Myocyte (in vitro differentiated cells): ENCODE measurements around the gene CERS1. TPM values are rescaled to one million over a fixed set of nuclear protein-coding genes. Genes with fewer than 3 reads are reported as not detected.

Experiments
- DNase-seq: peaks from one replicate; pipeline ENCODE4 v3.0.0-alpha.2; 2012; ENCODE audit warnings: low read depth
- total RNA-seq: library from RNA; depleted of rRNA; stranded (reverse); fragments of >200 nt; gene quantifications from 2 replicates; pipeline ENCODE4 v1.2.3, GENCODE V29; 2014

Gene CERS1
- total RNA-seq, 1 donor from 2014 or later = 30.6 TPM

DNA sequence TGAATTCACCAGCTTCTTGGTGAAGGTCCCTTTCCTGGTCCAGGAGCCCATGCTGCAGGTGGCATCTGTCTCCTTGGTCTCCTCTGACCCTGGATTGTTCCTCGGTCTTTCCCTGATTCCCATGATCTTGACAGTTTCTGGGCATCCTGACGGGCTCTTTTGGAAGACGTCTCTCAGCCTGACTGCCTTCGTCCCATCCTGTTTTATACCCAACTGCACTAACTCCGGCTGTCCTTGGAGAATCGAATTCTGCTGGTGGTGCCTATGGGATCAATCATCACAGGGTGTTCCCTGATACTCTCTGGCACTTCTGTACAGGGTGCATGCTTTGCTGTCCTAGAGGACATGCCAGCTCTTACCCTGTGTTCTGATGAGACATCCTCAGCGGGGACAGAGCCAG is 19.1 kb downstream of the CERS1 start:
- no peak for DNase-seq

DNA sequence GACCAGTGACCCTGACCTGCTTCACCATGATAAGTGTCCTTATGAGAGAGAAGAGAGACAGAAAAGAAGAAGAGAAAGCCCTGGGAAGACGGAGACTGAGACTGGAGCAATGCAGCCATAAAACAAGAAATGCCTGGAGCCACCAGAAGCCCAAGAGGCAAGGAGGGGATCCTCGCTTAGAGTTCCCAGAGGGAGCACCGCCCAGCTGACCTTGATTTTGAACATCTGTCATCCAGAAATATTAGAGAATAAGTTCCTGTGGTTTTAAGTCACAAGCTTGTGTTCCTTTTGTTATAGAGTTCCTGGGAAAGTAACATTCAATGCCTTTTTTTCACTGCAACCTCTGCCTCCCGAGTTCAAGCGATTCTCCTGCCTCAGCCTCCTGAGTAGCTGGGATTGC is 20.2 kb downstream of the CERS1 start:
- DNase-seq = peak; percentile 67

DNA sequence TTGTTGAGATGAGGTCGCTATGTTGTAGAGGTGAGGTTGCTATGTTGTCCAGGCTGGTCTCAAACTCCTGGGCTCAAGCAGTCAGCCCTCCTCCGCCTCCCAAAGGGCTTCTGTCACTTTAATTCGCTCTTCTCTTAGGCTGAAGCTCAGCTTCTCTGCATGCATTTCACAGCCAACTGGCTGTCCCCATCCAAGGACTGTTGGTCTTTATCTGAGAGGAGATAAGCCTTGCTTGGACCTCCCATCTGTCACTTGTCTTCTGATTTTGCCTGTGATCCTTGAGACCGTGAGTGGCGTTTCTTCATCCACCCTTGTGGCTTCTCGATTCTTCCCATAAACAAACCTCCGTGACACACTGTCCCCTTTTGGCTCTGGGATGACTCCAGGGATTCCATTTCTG is 24.4 kb downstream of the CERS1 start:
- no peak for DNase-seq

GRCh38 chr19:18870531-18871172 is 25.3 kb downstream of the CERS1 start:
- DNase-seq = no peak

- DNase-seq = no peak
Measured at GRCh38 chr19:18869781-18870530, 26.0 kb downstream of the CERS1 start.

DNA sequence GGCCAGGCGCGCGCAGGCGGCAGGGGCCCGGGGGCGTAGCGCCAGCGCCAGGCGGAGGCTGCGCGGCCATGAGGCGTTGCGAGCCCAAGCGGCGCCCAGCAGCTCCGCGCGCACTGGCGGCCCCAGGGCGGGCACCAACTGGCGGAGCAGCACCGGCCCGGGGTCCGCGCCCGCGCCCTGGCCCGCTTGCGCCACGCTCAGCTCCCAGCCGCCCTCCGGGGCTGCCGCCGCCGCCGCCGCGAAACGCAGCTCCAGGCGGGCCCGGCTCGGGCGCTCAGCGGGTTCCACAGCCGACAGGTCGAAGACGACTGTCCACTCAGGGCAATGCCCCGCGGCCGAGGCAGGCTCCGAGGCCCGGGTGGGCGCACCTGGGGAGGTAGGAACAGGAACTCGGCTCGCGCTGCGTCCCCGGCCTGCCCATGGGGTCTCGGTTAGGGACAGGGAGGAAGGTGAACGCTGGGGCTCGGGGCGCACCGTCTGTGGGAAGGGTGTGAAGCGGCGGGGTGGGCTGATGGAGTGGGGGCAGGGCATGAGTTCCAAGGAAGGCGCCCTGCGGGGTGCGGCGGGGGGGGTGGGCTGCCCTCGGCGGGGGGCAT is 26.8 kb downstream of the CERS1 start:
- DNase-seq = no peak

DNA sequence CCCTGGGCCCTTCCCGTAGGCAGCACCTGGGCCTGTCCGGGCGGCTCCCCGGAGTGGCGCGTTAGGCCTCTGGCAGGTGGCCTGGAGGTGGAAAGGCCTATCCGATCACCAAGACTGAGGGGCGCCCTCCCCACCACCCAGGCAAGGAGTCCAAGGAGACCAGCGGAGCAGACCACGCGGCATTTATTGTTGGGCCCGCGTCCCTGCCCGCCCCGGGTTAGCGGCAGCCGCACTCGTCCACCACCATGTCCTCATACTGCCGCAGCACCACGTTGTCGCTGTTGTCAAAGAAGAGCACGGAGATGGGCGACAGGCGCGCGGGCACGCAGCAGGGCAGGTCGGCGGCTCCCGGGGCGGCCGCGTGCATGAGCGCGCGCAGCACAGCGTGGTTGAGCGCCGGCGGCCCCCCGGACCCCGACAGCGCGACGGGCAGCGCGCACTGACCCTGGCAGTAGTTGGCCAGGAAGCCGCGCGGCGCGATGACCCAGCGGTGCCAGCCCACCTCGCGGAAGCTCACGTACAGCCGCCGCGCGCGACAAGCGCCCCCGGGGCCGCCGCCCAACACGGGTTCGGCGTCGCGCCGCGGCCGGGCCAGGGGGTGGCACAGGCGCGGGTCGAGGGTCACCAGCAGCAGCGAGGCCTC is 27.5 kb downstream of the CERS1 start:
- DNase-seq = no peak

GRCh38 chr19:18867751-18868150 is 28.2 kb downstream of the CERS1 start:
- DNase-seq = no peak

GRCh38 chr19:18867199-18867598 is 28.8 kb downstream of the CERS1 start:
- DNase-seq = no peak

GRCh38 chr19:18866800-18867123 is 29.2 kb downstream of the CERS1 start:
- no peak for DNase-seq

GRCh38 chr19:18865973-18866799 is 29.8 kb downstream of the CERS1 start:
- peak; percentile 23 for DNase-seq

- no peak for DNase-seq
Measured at GRCh38 chr19:18865106-18865972, 30.6 kb downstream of the CERS1 start.

- DNase-seq = no peak
Measured at GRCh38 chr19:18863843-18864362, 32.1 kb downstream of the CERS1 start.

DNA sequence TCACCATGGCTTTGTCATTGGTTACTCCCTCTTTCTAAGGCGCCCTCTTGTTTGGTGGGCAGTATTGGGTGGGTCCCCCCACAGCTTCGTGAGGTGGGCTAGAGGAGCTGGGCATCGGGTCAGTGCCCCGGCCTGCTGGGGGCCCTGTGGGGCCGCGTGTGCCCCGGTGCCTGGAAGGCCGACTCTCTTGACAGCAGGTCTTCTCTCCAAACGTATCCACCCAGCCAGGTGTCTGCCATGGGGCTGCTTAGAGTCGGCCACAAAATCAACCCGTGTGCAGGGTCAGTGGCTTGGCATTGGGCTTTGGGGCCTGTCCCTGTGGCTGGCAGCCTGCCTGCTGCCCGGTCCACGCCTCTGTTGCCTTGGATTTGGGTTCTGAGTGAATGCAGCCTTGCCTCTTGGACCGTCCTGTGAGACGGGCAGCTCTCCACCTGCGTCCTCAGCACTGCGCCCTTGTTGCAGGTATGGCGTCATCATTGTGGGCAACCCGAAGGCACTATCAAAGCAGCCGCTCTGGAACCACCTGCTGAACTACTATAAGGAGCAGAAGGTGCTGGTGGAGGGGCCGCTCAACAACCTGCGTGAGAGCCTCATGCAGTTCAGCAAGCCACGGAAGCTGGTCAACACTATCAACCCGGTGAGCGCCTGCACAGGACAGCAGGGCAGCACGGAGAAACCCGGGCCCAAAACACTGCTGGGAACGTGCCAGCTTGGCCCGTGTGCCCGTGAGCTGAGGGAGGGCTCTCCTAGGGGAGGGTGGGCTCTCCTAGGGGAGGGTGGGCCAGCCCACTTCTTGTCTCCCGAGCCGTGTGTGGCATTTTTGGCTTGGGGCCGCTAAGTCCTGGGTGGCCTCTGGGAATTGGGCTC is 32.7 kb downstream of the CERS1 start:
- DNase-seq = no peak

GRCh38 chr19:18861917-18862316 is 34.0 kb downstream of the CERS1 start:
- DNase-seq = no peak

DNA sequence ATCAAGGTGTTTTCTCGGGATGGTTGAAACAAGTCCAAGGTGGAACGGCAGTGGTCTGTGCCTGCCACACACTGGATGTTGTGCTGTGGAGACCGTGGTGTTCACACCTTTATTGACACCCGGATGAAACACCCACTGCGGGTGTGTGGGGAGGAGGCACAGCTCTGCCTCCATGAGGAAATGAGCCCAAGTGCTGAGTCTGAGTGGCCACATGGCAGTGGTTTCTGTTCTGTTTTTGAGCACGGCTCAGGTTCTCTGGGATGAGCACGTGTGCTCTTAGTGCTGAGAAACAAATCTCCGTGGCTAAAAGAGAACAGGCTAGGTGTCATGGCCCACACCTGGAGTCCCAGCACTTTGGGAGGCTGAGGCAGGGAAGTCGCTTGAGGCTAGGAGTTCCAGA is 34.7 kb downstream of the CERS1 start:
- no peak for DNase-seq

- DNase-seq = peak; percentile 25
Measured at GRCh38 chr19:18860725-18861124, 35.2 kb downstream of the CERS1 start.

DNA sequence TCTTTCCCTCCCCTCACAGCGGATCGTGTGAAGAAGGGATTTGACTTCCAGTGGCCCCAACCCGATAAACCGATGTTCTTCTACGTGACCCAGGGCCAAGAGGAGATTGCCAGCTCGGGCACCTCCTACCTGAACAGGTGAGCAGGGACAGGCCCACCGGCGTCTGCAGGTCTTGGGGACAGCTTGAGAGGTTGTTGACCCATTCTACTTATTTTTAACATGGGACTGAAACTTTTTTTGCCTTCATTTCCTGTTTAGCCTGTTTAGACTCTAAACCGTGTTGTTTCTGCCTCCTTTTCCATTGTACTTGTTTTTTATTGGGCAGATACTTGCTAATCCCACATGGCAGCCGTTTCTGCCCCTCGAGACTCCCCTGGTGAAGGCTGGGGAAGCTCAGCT is 35.7 kb downstream of the CERS1 start:
- no peak for DNase-seq

DNA sequence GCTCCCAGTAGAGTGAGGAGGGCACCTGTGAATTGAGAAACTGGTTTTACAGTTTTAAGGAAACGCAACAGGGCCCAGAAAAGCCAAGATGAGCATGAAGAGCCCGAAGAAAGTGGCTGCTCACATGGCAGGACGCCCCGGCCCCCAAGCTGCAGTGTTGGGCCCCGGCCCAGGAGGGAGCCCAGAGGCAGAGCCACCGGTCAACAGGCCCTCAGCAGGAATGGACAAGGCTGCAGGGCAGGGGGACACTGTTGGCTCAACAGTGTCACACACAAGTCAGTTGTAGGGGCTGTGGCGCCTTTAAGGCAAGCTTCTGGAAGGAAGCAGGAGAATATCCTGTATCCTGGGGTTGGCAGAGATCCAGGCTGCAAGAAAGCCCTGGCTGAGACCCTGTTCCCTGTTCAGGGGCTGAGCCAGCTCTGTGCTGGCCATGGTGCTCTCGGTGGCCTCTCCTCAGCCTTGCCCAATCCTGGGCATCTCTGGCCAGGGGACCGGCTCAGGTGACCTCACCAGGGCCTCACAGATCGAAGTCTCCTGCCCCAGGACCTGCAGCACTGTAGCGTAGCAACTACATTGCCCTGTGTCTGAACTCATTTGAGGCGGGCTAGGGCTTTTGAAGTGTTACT is 36.2 kb downstream of the CERS1 start:
- no peak for DNase-seq
